HL-60 (cell line): Measurements from ENCODE around the gene DPF3.

ENCODE experiments used
- CTCF ChIP-seq: IDR thresholded peaks from one replicate; pipeline ENCODE4 v1.5.1; 2011; ENCODE audit warnings: low read length, control low read depth, inconsistent platforms; ENCODE audit not compliant: insufficient read depth
- GABPA ChIP-seq: IDR thresholded peaks from 2 replicates; pipeline ENCODE4 v1.6.1; 2012; ENCODE audit warnings: low read depth
- POLR2AphosphoS5 ChIP-seq: IDR thresholded peaks from 2 replicates; pipeline ENCODE4 v1.6.1; 2012; ENCODE audit warnings: low read depth
- REST ChIP-seq: IDR thresholded peaks from 2 replicates; pipeline ENCODE4 v1.6.1; 2012; ENCODE audit warnings: low read depth; ENCODE audit not compliant: insufficient replicate concordance
- SPI1 ChIP-seq: IDR thresholded peaks from 2 replicates; pipeline ENCODE4 v1.6.1; 2012; ENCODE audit warnings: low read depth, mild to moderate bottlenecking, borderline replicate concordance

GRCh38 chr14:72833174-72833573, 60.7 kb downstream of the DPF3 start:
- TF ChIP-seq CTCF (no peak), POLR2AphosphoS5 (no peak), REST (no peak), GABPA (no peak), SPI1 (no peak)
